ENCODE results near the gene PARVA.

DNA sequence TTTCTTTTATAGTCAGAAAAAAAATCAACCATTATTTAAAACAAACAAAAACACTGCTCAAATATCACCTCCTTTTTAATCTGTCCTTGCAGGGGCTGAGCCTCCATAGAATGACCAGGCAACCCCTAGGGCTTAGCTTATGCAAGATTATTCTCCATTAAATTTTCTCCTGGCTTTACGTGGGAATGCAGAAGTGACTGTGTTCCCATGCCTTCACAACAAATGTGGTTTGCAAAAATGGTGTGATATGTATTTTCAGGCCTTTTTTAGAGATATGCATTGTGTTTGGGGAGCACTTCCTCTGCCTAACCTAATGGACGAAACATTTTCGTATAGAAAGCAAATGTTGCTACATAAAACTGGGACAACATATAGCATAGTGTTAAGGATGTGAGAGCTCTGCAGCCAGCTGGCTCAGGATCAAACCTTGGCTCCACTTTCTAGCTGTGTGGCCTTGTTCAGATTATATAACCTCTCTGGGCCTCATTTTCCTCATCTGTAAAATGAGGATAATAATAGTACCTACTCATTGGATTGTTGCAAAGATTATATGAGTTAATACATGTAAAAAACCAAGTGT, 82.6 kb downstream of the PARVA start:
- TF ChIP-seq ZNF317 (CRISPR knock-in tag; IDR thresholded peaks at IDR 0.05; ENCODE audit: borderline replicate concordance, low read depth): no peak
- TF ChIP-seq, protein P1, sequence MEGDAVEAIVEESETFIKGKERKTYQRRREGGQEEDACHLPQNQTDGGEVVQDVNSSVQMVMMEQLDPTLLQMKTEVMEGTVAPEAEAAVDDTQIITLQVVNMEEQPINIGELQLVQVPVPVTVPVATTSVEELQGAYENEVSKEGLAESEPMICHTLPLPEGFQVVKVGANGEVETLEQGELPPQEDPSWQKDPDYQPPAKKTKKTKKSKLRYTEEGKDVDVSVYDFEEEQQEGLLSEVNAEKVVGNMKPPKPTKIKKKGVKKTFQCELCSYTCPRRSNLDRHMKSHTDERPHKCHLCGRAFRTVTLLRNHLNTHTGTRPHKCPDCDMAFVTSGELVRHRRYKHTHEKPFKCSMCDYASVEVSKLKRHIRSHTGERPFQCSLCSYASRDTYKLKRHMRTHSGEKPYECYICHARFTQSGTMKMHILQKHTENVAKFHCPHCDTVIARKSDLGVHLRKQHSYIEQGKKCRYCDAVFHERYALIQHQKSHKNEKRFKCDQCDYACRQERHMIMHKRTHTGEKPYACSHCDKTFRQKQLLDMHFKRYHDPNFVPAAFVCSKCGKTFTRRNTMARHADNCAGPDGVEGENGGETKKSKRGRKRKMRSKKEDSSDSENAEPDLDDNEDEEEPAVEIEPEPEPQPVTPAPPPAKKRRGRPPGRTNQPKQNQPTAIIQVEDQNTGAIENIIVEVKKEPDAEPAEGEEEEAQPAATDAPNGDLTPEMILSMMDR (IDR thresholded peaks at IDR 0.05): no peak
- TF ChIP-seq, protein P2, sequence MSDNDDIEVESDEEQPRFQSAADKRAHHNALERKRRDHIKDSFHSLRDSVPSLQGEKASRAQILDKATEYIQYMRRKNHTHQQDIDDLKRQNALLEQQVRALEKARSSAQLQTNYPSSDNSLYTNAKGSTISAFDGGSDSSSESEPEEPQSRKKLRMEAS (CRISPR knock-in tag; IDR thresholded peaks at IDR 0.05): no peak
- TF ChIP-seq IRF2 (CRISPR knock-in tag; IDR thresholded peaks at IDR 0.05; ENCODE audit: borderline replicate concordance, low read depth): no peak
- no peak for TF ChIP-seq RELA (CRISPR knock-in tag; IDR thresholded peaks at IDR 0.05; ENCODE audit: borderline replicate concordance)
- TF ChIP-seq ZNF121 (CRISPR knock-in tag; IDR thresholded peaks at IDR 0.05): no peak
- TF ChIP-seq NFYB (CRISPR knock-in tag; conservative IDR thresholded peaks at IDR 0.05; ENCODE audit: low read depth): no peak
- TF ChIP-seq ZBTB21 (CRISPR knock-in tag; IDR thresholded peaks at IDR 0.05; ENCODE audit: borderline replicate concordance): no peak
- TF ChIP-seq, protein P3, sequence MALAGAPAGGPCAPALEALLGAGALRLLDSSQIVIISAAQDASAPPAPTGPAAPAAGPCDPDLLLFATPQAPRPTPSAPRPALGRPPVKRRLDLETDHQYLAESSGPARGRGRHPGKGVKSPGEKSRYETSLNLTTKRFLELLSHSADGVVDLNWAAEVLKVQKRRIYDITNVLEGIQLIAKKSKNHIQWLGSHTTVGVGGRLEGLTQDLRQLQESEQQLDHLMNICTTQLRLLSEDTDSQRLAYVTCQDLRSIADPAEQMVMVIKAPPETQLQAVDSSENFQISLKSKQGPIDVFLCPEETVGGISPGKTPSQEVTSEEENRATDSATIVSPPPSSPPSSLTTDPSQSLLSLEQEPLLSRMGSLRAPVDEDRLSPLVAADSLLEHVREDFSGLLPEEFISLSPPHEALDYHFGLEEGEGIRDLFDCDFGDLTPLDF (CRISPR knock-in tag; IDR thresholded peaks at IDR 0.05): no peak
- TF ChIP-seq FOXJ3 (CRISPR knock-in tag; IDR thresholded peaks at IDR 0.05; ENCODE audit: borderline replicate concordance): no peak
- TF ChIP-seq, protein P4, sequence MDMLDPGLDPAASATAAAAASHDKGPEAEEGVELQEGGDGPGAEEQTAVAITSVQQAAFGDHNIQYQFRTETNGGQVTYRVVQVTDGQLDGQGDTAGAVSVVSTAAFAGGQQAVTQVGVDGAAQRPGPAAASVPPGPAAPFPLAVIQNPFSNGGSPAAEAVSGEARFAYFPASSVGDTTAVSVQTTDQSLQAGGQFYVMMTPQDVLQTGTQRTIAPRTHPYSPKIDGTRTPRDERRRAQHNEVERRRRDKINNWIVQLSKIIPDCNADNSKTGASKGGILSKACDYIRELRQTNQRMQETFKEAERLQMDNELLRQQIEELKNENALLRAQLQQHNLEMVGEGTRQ (CRISPR knock-in tag; IDR thresholded peaks at IDR 0.05): no peak
- no peak for TF ChIP-seq ZNF263 (CRISPR knock-in tag; IDR thresholded peaks at IDR 0.05; ENCODE audit: low read depth)
- no peak for TF ChIP-seq CREB1 (CRISPR knock-in tag; IDR thresholded peaks at IDR 0.05)

Measured in WTC11 (cell line).